Measurements from ENCODE around the gene ZNF41.

GRCh38 chrX:47447607-47448006 is 35.4 kb downstream of the ZNF41 start:
- TF ChIP-seq POLR2AphosphoS5 (IDR thresholded peaks at IDR 0.05) (no peak), CTCF (IDR thresholded peaks at IDR 0.05) (no peak), EP300 (IDR thresholded peaks at IDR 0.05) (no peak)
